HuH-7 (cell line): Measurements from ENCODE around the gene PLAC9.
A peak's percentile ranks its signal among the peaks of the same experiment; 100 is the strongest.
"Not testable (repeated sequence)": the region's sequence is repeated elsewhere in the genome, so short reads cannot be mapped to it uniquely, and the experiment has no call there.

ENCODE experiments used
- DNase-seq: peaks from one replicate; pipeline ENCODE4 v3.0.0; 2011; ENCODE audit warnings: low spot score

PLAC9 gene, protein sequence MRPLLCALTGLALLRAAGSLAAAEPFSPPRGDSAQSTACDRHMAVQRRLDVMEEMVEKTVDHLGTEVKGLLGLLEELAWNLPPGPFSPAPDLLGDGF

DNA sequence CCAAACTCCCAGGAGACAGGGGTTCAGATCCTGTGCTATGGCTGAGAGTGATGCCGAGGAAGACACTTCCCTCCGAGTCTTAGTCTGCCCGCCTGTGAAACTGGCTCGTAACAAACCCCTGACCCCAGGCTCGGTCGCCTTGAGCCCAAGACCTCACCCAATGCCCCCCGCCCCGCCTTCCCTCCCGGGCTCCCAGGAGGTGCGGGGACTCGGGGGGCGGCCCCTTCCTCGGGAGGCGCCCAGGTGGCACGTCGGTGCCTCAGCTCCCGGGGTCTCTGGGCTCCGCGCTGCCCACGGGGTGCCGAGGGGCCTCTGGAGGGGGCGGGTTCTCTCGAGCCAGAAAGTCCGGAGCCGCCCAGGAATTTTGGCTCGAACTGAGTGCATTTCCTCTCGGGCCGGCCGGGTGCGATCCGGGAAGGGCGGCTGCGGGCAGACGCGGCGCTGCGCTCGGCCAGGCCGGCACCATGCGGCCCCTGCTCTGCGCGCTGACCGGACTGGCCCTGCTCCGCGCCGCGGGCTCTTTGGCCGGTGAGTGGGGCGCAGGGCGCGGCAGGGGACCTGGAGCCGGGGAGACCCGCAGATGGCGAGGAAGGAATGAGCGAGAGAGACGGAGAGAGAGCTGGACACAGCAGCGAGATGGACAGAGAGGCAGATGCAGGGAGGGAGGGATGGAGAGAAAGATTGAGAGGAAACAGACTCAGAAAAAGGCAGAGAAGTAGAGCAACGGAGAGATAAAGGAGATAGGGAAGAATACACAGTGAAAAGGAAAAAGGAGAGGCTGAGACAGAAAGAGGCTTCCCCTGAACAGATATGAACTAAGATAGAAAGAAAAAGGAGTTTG is at the start of gene PLAC9:
Gene PLAC9 (plus strand): TSS at position 432 of the 841 bp plus-strand sequence. CDS start 33 bp downstream, at position 465.
- DNase-seq, result no peak

DNA sequence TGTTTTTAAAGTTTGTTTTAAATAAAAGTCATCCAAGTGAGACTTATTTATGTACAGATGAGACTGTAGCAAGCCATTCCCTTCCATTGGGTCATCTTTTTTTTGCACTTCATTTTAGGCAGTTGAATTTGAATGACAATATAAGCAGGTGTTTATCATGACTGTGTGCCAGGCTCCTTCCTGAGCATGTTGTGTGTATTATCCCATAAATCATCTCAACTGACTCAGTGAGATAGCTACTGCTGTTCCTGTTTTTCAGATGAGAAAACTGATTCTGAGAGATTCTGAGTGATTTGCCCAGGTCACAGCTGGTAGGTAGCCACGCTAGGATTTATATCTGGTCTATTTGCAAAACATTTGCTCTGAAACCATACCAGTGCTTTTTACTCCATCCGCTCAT is 42.4 kb upstream of the PLAC9 start:
- DNase-seq, result no peak

GRCh38 chr10:80094231-80094630 is 38.3 kb upstream of the PLAC9 start:
- no peak for DNase-seq

DNA sequence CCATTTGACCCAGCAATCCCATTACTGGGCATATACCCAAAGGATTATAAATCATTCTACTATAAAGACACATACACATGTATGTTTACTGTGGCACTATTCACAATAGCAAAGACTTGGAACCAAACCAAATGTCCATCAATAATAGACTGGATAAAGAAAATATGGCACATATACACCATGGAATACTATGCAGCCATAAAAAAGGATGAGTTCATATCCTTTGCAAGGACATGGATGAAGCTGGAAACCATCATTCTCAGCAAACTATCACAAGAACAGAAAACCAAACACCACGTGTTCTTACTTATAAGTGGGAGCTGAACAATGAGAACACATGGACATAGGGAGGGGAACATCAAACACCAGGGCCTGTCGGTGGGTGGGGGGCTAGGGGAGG is 34.3 kb upstream of the PLAC9 start:
- not testable (repeated sequence) for DNase-seq

- not testable (repeated sequence) for DNase-seq
These were observed 33.2 kb upstream of the PLAC9 start for GRCh38 chr10:80099295-80099694.

- no peak for DNase-seq
These were observed 32.4 kb upstream of the PLAC9 start for GRCh38 chr10:80100116-80100515.

DNA sequence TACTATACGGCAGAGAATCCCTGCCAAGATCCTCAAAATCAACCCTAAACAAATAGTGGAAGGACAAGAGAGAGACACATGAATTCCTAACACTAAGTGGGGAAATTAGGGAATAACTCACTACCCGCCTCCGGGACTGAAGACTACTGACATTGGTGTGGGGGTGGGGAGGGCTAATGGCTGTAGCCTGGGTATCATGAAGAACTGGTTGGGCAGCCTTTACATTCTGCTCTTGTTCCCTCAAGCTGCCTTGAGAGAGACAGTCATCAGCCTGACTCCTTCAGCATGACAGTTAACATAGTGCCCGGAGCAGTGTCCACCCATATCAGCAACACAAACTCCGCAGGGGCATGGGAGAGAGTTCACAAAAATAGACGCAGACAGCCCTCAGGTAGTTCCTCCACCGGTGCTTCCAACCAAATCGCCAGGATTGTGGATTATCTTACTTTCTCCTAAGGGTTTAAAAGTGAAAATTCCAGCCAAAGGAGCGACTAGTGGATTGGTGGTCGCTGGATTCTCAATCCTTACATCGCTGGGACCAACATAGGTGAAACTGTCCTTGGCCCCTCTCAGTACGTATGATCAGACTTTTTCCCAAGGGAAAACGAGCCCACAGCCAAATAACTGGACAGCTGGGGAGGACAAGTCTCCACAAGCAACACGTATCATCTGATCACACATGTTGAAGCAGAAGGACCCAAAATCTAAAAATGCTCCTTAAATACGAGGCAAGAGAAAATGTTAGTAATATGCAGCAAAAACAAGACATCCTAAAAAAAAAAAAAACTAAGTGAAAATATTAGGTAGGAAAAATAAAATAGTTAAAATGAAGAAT is 31.5 kb upstream of the PLAC9 start:
- no peak for DNase-seq

DNA sequence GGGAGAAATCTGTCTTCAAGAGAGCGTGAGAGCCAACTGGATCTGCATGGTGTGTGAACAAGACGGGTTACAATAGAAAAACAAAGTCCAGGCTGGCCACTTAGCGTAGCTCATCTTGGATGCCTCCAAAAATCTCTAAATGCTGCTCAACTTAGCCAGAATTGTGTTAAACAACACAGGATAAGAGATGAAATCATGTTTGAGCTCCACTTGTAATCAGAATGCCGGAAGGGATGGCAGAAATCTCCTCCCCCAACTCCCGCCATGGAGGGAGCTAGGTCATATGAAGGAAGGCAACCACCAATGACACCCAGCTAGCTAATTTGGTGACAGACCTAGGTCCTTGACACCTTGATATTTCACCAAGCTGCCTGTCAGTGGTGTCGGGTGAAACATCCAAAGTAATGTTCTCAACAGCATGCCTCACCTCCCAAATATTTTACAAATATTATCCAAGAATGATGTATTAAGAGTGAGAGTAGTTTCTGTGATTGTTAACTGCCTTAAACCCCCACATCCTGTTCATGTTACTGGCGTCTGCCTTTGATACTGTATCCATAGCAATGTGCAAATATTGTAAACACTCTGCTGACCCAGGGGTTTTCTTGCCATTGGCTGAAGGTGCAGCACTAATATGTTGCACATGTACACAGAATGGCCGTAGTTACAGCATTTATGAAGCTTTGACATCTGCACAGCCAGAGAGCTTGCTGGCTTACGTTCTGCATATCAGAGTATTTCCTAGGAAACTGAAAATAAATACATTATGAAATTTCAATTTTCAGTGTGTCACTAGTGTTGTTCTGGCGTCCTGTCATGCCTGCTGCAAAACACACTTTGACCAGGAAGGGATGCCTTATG is 28.2 kb upstream of the PLAC9 start:
- DNase-seq, result no peak

GRCh38 chr10:80108576-80109239 is 23.8 kb upstream of the PLAC9 start:
- no peak for DNase-seq

DNA sequence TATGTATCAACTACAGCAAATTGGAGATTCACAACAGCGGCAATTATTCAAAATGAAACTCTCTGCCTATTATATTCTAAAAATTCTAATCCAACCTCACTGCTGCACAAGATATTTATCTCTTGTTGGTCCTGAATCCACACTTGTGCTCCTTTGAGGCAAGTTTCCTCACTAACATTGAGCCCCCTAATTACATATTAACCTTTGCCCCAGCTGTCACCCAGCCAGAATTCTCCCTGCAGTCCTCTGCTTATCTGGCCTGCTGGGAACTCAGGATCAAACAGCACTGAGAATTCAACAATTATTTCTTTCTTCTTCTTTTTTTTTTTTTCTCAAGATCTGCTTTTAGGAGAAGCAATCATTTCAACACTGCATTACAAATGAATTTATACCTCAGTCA is 21.5 kb upstream of the PLAC9 start:
- DNase-seq, result peak; percentile 17

DNA sequence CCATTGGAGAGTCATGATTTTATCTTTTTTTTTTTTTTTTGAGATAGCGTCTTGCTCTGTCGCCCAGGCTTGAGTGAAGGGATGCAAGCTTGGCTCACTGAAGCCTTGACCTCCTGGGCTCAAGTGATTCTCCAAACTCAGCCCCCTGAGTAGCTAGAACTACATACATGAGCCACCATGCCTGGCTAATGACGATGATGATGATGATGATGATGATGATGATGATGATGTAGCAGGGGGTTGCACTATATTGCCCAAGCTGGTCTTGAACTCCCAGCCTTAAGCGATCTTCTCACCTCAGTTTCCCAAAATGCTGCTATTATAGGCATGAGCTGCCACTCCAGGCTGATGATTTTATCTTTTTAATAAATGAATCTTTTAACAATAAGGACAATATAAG is 13.9 kb upstream of the PLAC9 start:
- DNase-seq, result no peak

DNA sequence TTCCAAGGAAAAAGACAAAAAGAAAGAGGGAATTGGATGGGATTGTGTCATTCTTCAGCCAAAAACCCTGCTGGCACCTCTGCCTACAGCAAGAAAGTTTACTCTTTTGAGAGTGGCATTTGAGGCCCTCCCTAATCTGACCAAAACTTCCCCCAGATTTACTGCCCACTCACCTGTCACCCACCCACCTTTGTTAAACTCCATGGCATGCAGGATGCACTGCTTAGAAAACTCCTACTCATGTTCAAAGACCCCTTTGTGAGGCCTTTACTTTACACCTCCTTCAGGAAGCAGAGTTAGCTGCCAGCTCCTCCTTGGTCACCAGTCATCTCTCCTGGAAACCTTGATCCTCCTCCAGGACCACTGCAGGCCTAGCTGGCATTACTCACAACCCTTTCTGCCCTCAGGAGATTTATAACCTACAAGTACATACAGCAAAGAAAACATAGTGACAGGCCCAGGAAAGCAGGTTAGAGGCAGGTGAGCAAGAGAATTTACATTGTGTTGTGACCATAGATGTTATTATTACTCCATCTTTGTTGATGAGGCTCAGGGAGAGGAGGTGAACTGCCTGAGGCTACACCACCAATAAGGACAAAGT is 10.3 kb upstream of the PLAC9 start:
- DNase-seq, result no peak

DNA sequence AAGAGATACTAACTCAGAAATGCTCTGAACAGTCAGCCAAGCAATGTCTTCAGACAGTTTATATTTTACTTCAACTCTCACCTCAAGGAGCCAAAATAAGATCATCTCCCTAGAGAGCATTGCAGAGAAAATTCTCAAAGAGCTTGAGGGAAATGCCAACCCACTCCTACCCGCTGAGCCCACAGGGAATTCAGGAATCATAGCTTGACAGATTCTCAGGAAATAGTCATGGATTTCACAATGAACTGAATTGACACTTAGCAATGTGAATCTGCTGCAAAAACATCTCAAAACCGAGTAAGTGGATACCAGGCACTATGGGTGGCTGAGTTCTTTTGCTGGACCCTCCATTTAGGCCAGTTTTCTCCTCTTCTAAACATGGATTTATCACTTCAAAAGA is 9.8 kb upstream of the PLAC9 start:
- no peak for DNase-seq

- DNase-seq, result no peak
These were observed 5.7 kb upstream of the PLAC9 start for GRCh38 chr10:80126876-80127275.

- DNase-seq, result no peak
These were observed 1.0 kb upstream of the PLAC9 start for GRCh38 chr10:80131499-80131901.

DNA sequence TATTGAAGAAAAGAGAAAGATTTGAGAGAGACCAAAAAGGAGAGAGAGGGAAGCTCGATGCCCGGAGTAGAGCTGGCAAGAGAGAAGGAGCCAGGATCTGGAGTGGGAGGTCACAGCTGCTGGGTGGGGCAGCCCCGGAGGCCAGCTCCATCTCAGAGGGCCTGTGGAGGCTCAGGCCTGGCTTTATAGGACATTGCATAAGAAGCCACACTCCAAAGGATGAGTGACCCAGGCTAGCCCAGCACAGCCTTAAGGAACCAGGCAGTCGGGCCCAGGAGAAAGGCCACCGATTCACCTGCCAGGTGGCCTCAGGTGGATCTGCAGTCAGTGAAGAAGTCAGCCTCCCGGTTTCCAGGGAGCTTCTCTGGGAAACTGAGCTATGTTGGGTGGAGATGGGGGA is 676 bp downstream of the PLAC9 start:
- no peak for DNase-seq

GRCh38 chr10:80133687-80134086 is 1.2 kb downstream of the PLAC9 start:
- not testable (repeated sequence) for DNase-seq

- no peak for DNase-seq
These were observed 3.6 kb downstream of the PLAC9 start for GRCh38 chr10:80136134-80136571.

GRCh38 chr10:80137031-80137862 is 4.7 kb downstream of the PLAC9 start:
- DNase-seq, result no peak

DNA sequence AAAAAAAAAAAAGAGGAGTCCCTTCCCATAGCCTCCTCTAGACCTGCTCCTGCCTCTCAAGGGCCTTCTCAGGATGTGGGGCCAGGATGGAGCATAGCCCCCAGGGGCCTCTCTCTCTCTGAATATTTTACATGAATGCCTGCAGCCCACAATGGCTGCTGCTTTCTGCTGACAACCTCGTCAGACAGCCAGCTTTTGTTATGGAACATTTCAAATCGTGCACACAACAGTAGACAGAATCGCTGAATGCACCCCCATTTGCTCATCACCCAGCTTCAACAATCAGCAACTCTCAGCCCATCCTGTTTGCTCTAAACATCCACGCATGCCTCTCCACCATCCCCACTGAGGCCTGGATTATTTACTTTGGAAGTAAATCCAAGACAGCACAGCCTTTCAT is 5.4 kb downstream of the PLAC9 start:
- DNase-seq, result no peak
